Activated T-cell treated with anti-CD3 and anti-CD28 coated beads, Interleukin-2, amount 50 U/mL, for 48 hours (primary cell): ENCODE results near the gene CDH23.

ENCODE experiments used
- DNase-seq, 2 experiments: peaks; one replicate each; pipeline ENCODE4 v3.0.0-alpha.2; 2020

The CDH23 gene

DNA sequence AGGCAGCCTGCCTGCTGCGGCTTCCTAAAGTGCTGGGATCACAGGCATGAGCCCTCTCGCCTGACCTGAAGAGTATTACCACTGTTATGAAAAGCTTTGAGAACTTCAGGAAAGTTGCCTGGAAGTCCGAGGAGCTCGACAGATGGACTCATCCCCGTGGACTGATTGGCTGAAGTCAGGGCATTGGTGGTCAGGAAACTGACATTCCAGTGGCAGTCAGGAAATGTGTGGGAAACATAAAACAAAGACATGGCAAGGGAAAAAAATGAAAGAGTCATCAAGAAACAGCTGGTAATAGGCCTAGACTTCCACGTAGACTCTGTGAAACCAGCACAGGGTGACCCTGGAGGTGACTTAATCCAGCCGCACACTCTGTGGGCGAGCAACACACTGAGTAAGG, 123.3 kb downstream of the CDH23 start:
- DNase-seq, result no peak

DNA sequence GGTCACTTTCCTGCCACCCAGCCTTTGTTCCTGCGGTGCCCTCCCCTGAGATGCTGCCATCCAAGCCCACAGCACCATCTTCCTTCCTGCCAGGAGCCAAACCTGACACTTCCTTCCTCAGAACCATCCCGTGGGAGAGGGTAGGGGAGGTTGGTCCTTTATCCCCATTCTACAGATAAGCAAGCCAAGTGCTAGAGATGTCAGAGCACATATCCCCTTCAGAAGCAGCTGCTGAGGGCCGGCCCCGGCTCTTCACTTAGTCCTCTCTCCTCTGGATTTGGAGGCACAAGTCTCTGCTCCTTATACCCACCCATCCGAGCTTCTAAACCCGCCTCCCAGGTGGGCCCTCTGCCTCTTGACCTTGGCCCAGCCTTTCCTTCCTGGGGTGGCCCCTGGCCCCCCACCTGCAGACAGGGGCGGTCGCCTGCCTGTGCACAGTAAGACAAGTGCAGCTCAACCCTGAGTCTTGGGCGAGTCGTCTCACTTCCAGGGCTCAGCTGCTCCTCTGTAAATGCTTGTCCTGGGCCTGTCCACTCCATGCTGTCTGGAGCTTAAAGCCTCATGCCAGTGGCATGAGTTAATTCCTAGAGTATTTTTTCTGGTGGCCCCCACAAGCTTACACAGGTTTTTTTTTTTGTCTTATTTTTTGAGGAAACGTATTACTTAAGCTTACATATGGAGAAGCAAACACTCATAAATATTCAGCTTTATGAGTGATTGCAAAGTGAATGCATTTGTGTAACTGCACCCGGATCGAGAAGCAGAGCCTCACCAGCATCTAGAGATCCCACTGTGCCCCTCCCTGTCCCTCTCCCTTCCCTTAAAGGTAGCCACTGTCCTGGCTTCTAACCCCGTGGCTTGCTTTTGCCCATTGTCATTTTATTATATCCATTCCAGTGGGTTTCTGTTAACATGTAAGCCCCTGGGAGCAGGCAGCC, 125.1 kb downstream of the CDH23 start:
- no peak for DNase-seq

DNA sequence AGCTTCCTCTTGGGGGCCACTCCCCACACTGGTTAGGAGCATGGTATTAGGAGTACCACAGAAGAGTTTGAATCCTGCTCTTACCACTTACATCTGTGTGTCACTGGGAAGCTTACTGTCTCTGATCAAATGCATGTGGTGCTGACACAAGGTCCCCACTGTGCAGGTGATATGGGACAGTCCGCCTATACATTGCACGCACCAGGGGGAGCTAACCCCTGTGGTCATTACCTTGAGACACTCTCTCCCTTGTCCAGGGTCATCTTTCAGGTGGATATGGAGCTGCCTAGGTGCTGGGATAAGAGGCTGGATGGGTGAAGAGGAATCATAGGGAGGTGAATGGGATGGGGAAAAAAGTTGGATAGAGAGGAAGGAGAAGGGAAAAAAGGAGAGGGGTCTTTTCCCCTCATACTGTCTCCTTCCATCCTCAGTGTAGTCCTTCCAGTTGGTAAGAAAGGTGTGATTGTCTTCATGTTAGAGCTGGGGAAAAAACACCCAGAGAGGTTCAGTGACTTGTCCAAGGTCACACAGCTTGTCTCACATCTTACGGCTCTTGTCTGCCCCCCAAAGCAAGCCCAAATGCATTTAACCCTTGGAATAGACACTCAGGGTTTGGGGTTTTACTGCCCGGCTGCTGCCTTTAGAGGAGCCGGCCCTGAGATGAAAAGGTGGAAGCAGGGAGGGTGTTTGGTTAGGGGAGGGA, 125.9 kb downstream of the CDH23 start:
- no peak for DNase-seq

- no peak for DNase-seq
These were observed 127.0 kb downstream of the CDH23 start for GRCh38 chr10:71523756-71524155.

DNA sequence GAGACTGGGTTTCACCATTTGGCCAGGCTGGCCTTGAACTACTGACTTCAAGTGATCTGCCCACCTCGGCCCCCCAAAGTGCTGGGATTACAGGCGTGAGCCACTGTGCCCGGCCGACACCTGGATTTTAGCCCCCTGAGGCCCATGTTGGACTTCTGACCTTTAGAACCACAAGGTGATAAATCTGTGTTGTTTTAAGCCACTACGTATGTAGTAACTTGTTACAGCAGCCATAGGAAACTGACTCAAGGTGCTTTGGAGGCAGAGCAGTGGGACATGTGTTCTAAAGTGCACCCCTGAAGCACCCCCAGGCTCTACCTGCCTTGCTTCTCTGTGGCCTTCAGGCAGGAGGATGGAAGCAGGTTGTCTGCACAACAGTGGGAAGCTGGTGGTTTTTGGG, 128.4 kb downstream of the CDH23 start:
- DNase-seq, result no peak

- no peak for DNase-seq
These were observed 129.0 kb downstream of the CDH23 start for GRCh38 chr10:71525721-71526120.

DNA sequence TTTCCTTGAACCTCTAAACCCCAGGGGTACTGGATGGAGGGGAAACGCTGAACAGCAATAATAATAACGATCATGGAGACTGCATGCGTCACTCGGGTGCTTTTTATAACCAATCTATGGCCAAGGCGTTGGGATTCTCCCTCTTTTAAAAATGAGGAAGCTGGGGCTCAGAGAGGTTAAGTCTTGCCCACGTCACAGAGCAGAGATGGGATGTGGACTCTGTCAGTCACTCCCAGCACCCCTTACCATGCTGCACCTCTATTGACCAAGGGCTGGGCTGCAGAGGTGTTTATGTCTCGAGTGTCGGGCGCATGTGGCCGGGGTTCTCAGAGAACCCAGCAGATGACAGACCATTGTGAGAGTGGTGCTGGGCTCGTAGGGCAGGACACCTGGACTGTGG, 129.9 kb downstream of the CDH23 start:
- DNase-seq, result no peak

GRCh38 chr10:71527135-71527534, 130.4 kb downstream of the CDH23 start:
- DNase-seq, result no peak

DNA sequence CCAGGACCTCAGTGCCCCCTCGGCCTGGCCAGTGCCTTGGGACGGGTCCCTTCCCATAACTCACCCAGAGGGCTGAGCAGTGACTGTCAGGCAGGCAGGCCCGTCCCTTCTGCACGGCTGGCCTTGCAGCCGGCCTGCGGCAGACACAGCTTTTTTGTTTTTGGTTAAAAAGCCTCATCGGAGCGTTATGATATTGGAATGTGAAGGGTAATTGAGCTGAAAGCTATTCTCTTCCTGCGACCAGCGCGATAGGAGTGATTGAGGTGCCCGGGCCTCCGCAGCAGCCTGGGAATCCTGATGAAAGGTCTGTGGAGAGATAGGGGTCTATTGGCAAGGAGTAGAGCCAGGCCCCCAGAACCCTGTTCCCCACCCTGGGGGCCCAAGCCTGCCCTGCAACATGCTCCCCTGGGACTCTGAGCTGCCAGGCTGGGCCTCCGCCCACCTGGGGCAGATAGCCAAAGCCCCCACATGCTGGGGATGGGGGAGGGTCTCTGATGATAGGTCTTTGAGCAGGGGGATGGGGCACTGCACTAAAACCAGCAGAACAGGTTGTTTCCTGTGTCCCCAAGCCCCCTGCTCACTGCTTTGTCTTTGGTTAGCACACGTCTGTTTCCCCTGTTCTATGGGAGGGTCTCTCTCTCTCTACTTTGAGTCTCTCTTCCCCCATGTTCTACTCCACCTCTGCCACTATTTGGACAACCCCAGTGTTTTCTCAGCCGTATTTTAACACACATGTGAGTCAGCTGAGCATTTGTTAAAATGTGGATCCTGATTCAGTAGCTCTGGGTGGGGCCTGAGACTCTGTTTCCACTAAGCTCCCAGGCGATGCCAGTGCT, 131.9 kb downstream of the CDH23 start:
- DNase-seq, result no peak

- no peak for DNase-seq
These were observed 132.6 kb downstream of the CDH23 start for GRCh38 chr10:71529207-71529827.

- no peak for DNase-seq
These were observed 134.1 kb downstream of the CDH23 start for GRCh38 chr10:71530781-71531180.

- DNase-seq, result peak; percentile 65 to 75
These were observed 135.0 kb downstream of the CDH23 start for GRCh38 chr10:71531485-71532446.

DNA sequence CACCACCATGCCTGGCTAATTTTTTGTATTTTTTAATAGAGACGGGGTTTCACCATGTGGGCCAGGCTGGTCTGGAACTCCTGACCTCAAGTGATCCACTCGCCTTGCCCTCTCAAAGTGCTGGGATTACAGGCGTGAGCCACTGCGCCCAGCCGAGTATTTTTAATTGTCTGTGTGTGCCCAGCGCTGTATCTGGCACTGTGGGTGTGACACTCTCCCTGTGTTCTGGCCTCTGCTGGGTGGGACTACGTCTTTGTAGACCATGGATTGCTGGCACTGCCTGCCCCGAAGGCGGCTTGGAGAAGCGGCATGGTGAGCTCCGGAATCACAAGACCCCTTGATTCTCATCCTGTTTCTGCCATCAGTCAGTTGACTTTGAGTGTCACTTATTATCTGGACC, 136.2 kb downstream of the CDH23 start:
- no peak for DNase-seq

DNA sequence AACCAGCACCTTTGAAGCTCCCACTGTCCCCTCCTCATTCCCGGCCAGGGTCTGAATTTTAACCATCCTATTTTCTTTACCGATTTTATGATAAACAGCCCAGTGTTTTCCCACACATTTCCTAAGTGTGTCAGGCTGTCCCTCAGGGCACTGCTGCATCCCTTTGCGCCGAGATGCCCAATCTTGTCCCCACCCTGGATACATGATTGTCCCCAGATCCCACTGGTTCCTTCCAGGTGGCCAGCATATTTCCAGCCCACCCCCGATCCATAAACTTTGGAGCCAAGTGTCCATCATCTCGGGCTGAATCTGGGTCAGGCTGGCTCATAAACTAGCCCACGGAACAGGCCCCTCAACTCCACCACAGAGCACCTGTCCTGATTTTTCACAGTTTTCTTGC, 137.2 kb downstream of the CDH23 start:
- no peak for DNase-seq

DNA sequence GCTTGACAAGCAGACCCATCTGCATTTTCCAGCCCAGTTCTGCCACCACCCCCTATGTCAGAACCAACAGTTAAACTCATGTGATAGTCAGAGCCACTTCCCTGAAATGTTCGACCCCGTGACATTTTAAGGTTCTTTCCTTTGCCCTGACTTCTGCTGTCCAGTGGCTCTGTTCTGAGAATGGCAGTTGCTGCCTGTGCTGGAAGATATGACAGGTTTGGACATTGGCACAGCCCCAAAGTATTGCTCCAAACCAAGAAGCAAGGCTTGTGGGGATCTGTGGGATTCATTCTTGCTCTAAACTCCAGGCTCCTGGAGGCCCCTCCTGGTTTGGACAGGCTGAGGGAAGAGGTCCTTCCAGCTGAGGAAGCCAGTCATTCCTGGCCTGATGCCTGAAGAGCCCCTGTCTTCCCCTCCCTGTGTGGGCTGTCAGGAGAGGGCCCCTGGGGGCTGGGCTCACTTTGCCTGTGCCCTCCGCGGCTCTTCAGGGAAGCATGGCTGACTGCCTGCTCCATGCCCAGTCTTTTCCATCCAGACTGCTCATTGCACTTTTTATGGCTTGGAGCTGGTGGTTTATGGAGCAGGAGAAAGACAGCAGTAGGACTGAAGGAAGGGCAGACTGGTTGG, 138.0 kb downstream of the CDH23 start:
- DNase-seq, result no peak

GRCh38 chr10:71536332-71536731, 139.6 kb downstream of the CDH23 start:
- no peak for DNase-seq

DNA sequence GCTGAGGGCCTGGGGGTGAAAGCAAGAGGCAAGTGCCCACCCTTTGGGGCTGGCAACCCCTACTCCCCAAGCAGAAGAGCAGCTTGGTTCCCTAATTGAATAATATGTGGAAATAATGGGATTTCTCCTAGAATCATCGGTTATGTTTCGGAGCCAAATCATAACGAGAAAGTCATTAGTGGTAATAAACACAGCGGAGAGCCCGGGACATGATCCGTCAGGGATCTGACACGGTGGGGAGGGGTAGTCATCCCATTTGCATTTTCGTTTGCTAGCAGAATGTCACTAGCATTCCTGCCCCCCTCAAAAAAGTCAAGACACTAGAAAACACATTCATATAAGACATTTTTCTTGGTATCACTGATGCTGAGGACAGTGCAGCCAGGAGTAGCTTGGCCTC, 140.4 kb downstream of the CDH23 start:
- DNase-seq, result no peak

GRCh38 chr10:71537681-71538080, 141.0 kb downstream of the CDH23 start:
- DNase-seq, result no peak

DNA sequence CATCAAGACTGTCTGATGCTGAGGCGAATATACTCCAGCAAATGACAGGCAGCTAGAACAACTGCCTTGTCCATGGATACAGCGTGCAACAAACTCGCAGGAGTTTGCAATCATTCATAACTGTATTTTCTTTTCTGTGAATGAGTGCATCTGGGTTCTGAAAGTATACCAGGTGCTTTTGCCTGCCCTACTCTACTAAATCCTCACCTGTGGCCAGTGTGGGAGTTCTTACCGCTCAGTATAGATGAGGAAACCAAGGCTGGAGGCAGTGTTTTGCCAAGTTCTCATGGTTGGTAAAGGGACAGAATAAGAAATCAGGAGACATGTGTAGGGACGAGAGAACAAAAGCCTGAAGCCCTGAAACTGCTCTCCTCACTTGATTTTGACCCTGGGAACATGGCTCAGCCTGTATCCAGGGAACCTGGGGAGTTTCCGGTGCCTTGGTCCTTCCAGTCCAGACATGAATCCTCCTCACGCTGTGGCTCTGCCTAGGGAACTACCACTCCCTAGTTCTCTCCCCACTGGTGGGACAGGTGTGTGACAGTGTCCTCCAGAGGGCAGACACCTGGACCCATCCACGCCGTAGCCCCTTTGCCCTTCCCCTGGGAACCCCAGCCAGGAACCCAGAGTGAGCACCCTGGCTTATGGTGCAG, 142.0 kb downstream of the CDH23 start:
- no peak for DNase-seq

- no peak for DNase-seq
These were observed 142.9 kb downstream of the CDH23 start for GRCh38 chr10:71539442-71540118.
